ENCODE data around the gene AAR2.

Gene AAR2

GRCh38 chr20:36234771-36235320 lies 1.4 kb upstream of the AAR2 start:
- no peak overlapping the region for H3K4me3 ChIP-seq (ENCODE audit: low read depth, low read length)
- TF ChIP-seq CTCF (IDR thresholded peaks at IDR 0.05; ENCODE audit: low read depth, low read length, missing control alignments), result no peak
- DNase-seq (ENCODE audit: low read depth), result no peak

- peak overlapping the region; percentile 75 for H3K4me3 ChIP-seq (ENCODE audit: low read depth, low read length)
- no peak for TF ChIP-seq CTCF (IDR thresholded peaks at IDR 0.05; ENCODE audit: low read depth, low read length, missing control alignments)
- no peak for DNase-seq (ENCODE audit: low read depth)
Observed at GRCh38 chr20:36236786-36237121, 476 bp downstream of the AAR2 start.

DNA sequence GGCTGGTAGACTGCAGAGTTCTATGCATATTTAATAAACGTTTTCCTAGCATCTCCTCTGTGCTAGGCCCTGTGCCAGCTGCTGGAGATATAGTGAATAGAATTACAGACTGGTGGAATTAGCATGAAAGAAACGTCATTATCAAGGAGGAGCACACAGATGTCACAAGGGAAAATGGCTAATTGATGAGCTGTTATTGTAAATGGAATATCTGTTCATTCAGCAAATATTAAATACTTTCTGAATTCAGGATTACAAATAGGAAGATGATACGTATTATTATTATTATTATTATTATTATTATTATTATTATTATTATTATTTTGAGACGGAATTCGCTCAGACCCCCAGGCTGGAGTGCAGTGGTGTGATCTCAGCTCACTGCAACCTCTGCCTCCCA lies 1.2 kb downstream of the AAR2 start:
- DNase-seq (ENCODE audit: low read depth), result no peak
- TF ChIP-seq CTCF (IDR thresholded peaks at IDR 0.05; ENCODE audit: low read depth, low read length, missing control alignments), result no peak
- peak overlapping the region; percentile 75 for H3K4me3 ChIP-seq (ENCODE audit: low read depth, low read length)

DNA sequence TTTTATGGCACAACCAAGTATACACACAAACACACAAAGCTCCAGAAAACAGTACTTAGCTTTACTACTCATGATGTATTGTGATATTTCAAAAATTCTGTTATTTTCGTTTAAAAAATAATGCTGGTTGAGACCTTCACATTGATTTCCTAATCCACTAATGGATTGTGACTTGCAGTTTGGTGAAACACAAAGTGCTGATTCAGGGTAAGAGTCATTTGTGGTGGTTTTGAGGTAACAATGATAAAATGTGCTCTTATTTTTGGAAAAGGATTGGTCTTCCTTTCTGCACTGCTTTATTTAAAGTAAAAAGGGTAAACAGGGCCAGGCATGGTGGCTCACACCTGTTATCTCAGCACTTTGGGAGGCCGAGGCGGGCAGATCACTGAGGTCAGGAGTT lies 1.9 kb downstream of the AAR2 start:
- H3K4me3 ChIP-seq (ENCODE audit: low read depth, low read length), result no peak overlapping the region
- no peak for TF ChIP-seq CTCF (IDR thresholded peaks at IDR 0.05; ENCODE audit: low read depth, low read length, missing control alignments)
- DNase-seq (ENCODE audit: low read depth), result no peak

DNA sequence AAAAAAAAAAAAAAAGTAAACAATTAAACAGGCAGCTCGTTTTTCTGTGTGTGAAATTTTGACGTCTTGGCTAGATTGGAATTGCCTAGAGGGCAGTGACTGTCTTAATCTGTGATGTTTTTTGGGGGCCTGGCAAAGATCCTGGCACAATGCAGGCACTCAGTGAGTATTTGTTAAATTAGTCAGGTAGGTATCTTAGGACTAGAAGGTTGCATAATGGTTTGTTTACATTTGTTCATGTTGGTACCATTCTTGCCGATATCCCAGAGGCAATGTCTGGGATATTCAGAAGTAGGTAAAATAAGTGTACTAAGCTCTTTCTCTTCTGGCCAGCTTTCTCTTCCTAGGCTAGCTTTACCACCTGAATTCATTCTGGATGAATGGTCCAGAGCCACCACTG lies 2.5 kb downstream of the AAR2 start:
- TF ChIP-seq CTCF (IDR thresholded peaks at IDR 0.05; ENCODE audit: low read depth, low read length, missing control alignments), result no peak

DNA sequence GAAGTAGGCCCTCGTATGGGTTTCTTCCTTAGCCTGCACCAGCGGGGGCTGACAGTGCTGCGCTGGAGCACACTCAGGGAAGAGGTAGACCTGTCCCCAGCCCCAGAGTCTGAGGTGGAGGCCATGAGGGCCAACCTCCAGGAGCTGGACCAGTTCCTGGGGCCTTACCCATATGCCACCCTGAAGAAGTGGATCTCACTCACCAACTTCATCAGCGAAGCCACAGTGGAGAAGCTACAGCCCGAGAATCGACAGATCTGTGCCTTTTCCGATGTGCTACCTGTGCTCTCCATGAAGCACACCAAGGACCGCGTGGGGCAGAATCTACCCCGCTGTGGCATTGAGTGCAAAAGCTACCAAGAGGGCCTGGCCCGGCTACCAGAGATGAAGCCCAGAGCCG lies 3.8 kb downstream of the AAR2 start:
- DNase-seq (ENCODE audit: low read depth), result no peak
- no peak overlapping the region for H3K4me3 ChIP-seq (ENCODE audit: low read depth, low read length)
- no peak for TF ChIP-seq CTCF (IDR thresholded peaks at IDR 0.05; ENCODE audit: low read depth, low read length, missing control alignments)

More for the DNA sequence above, 2.5 kb downstream of the AAR2 start:
- DNase-seq (ENCODE audit: low read depth), result no peak
- no peak overlapping the region for H3K4me3 ChIP-seq (ENCODE audit: low read depth, low read length)

DNA sequence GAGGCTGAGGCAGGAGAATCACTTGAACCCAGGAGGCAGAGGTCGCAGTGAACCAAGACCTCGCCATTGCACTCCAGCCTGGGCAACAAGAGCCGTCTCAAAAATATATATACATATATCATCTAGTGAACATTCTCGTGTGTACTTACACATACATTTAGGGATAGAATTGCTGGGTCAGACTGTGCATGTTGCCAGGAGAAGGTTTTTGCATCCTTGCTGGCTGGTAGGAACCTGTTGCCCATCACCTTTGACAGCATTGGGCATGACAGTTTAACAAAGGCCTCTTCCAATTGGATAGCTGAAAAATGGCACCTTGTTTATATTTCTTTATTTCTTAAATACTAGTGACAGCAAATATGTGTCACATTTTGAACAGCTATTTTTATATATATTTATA lies 5.4 kb downstream of the AAR2 start:
- TF ChIP-seq CTCF (IDR thresholded peaks at IDR 0.05; ENCODE audit: low read depth, low read length, missing control alignments), result no peak
- no peak overlapping the region for H3K4me3 ChIP-seq (ENCODE audit: low read depth, low read length)
- DNase-seq (ENCODE audit: low read depth), result no peak
